SU-DHL-6 (cell line): Measurements from ENCODE around the gene SH3BP2.

ENCODE experiments used
- H2AFZ ChIP-seq: fragments of 200-600 bp; sonication (generic); 2 replicates; pipeline ENCODE4 v1.6.1; 2014; ENCODE audit warnings: low read depth, mild to moderate bottlenecking, moderate library complexity, mixed read lengths, antibody characterized with exemption, low read length; ENCODE audit not compliant: severe bottlenecking
- H3F3A ChIP-seq: fragments of 200-600 bp; shearing (Covaris generic); 2 replicates; pipeline ENCODE4 v1.6.0; 2016; ENCODE audit warnings: antibody characterized with exemption, mild to moderate bottlenecking; ENCODE audit not compliant: insufficient read depth
- H3K27ac ChIP-seq: fragments of 200-600 bp; sonication (generic); 2 replicates; pipeline ENCODE4 v1.5.1; 2016; ENCODE audit warnings: low read depth, mild to moderate bottlenecking, low read length, moderate library complexity, mixed read lengths
- H3K27me3 ChIP-seq: fragments of 200-600 bp; sonication (generic), shearing (Covaris generic); 2 replicates; pipeline ENCODE4 v1.6.0; 2014; ENCODE audit warnings: mild to moderate bottlenecking, low read length
- H3K36me3 ChIP-seq: fragments of 200-600 bp; sonication (generic); 2 replicates; pipeline ENCODE4 v1.6.1; 2014; ENCODE audit warnings: mild to moderate bottlenecking, low read length, mixed read lengths
- H3K4me2 ChIP-seq: fragments of 300-600, 200-600 bp; shearing (Covaris generic), sonication (generic); 2 replicates; pipeline ENCODE4 v1.6.0; 2014; ENCODE audit warnings: low read length, low read depth, mild to moderate bottlenecking; ENCODE audit not compliant: poor library complexity, severe bottlenecking
- H3K4me3 ChIP-seq: fragments of 200-600 bp; sonication (generic); 2 replicates; pipeline ENCODE4 v1.5.1; 2014; ENCODE audit warnings: antibody characterized with exemption, low read length, mild to moderate bottlenecking, mixed read lengths; ENCODE audit not compliant: insufficient read depth, poor library complexity, severe bottlenecking
- H3K79me2 ChIP-seq: fragments of 200-600 bp; sonication (generic); 2 replicates; pipeline ENCODE4 v1.6.1; 2014; ENCODE audit warnings: mild to moderate bottlenecking, low read length, moderate library complexity; ENCODE audit not compliant: insufficient read depth
- H3K9ac ChIP-seq: fragments of 200-600 bp; sonication (generic); 2 replicates; pipeline ENCODE4 v1.7.0; 2014; ENCODE audit warnings: mild to moderate bottlenecking, low read length
- H3K9me2 ChIP-seq: fragments of 200-600 bp; sonication (generic); replicated peaks from 2 replicates; pipeline ENCODE4 v1.6.1; 2014; ENCODE audit warnings: low read length; ENCODE audit not compliant: insufficient read depth
- H3K9me3 ChIP-seq: fragments of 200-600 bp; sonication (generic); 2 replicates; pipeline ENCODE4 v1.6.1; 2014; ENCODE audit warnings: low read length, mixed read lengths; ENCODE audit not compliant: insufficient read depth
- H4K20me1 ChIP-seq: fragments of 200-600 bp; sonication (generic); 2 replicates; pipeline ENCODE4 v1.6.1; 2014; ENCODE audit warnings: low read depth, mild to moderate bottlenecking, antibody characterized with exemption, low read length, moderate library complexity, mixed read lengths
- EZH2phosphoT487 ChIP-seq: fragments of 200-600 bp; sonication (generic), shearing (Covaris generic); conservative IDR thresholded peaks from 2 replicates; pipeline ENCODE4 v1.6.1; 2018; ENCODE audit warnings: mild to moderate bottlenecking, antibody characterized with exemption, low read length, moderate library complexity, mixed read lengths
- TF ChIP-seq, protein P1 (sequence below): fragments of 200-600 bp; sonication (generic); IDR thresholded peaks from one replicate; pipeline ENCODE4 v1.5.1; 2017; ENCODE audit warnings: antibody characterized with exemption, mild to moderate bottlenecking, low read length, moderate library complexity; ENCODE audit not compliant: insufficient read depth, poor library complexity, severe bottlenecking

SH3BP2 gene

DNA sequence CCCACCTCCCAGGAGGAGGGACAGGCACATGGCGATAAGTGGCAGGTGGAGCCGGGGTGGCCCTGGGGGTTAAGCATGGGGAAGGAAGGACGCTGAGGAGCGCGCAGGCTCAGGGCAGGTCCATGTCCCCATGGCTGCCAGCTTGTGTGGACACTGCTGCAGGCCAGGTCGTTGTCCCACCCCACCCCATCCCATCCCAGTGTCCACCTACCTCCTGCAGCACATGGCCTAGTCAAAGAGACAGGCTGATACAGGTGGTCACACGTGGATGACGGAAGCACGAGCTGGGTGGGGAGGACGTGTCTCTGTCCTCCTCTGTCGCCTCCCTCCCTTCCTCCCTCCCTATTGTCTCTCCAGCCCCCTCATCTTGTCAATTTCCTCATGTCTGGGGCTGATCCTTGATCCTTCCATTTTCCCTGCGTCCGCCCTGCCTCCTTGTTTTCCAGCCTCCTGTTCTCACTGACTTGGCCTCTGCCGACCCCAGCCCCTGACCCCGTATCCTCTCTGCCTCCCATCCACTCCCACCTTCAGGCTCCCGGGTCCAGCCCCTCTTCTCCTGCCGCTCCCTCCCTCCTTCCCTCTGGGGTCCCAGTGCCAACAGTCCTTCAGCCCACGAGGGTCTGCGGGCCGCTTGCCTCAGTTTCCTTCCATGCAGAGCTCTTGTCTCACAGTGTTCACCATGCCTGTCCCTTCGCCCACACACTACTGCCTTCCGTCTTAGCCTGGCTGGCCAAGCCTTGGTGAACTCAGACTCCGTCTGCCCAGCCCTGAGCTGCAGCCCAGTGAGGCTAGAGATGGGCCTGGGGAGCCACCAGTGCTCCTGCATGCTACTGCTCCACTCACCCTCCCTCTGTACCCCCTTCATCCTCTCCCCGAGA is 35.2 kb downstream of the SH3BP2 start:
- Histone ChIP-seq H3F3A (no peaks in the 10 kb centered on the region), H3K9ac (no peak overlapping the region), H3K9me3 (no peaks in the 10 kb centered on the region), H3K79me2 (no peaks in the 10 kb centered on the region), H3K27me3 (no peaks in the 10 kb centered on the region), H3K4me3 (no peak overlapping the region), H3K36me3 (no peaks in the 10 kb centered on the region), H3K4me2 (no peak overlapping the region), H4K20me1 (no peaks in the 10 kb centered on the region), H3K27ac (no peak overlapping the region), H3K9me2 (no peaks in the 10 kb centered on the region), H2AFZ (no peak overlapping the region)
- TF ChIP-seq, protein P1, sequence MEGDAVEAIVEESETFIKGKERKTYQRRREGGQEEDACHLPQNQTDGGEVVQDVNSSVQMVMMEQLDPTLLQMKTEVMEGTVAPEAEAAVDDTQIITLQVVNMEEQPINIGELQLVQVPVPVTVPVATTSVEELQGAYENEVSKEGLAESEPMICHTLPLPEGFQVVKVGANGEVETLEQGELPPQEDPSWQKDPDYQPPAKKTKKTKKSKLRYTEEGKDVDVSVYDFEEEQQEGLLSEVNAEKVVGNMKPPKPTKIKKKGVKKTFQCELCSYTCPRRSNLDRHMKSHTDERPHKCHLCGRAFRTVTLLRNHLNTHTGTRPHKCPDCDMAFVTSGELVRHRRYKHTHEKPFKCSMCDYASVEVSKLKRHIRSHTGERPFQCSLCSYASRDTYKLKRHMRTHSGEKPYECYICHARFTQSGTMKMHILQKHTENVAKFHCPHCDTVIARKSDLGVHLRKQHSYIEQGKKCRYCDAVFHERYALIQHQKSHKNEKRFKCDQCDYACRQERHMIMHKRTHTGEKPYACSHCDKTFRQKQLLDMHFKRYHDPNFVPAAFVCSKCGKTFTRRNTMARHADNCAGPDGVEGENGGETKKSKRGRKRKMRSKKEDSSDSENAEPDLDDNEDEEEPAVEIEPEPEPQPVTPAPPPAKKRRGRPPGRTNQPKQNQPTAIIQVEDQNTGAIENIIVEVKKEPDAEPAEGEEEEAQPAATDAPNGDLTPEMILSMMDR, result no peak
- no peak for TF ChIP-seq EZH2phosphoT487

DNA sequence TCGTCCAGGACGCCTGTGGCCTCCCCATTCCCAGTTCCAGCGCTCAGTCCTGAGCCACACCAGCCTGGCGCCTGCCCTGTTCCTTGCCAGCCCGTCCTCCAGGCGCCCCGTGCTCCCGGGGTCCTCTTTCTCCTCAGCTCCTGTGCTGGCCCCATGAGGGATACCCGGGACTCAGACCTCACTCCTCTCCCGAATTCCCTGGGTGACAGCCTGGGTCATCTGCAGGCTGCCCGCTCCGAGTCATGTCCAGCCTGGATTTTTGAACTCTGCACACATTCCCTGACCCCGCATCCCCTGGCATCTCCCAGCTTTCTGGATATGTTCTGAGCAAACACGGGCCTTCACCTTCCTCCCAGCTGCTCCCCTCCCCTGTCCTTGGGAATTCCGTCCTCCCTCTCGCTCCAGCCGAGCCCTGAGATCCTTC is 35.9 kb downstream of the SH3BP2 start:
- no peak for TF ChIP-seq EZH2phosphoT487
- TF ChIP-seq, protein P1, result no peak
- no peaks in the 10 kb centered on the region for H3K79me2 ChIP-seq
- no peak overlapping the region for H3K4me2 ChIP-seq
- H3K9me2 ChIP-seq, result no peaks in the 10 kb centered on the region
- no peaks in the 10 kb centered on the region for H3K9me3 ChIP-seq
- H4K20me1 ChIP-seq, result no peaks in the 10 kb centered on the region
- H3K4me3 ChIP-seq, result no peak overlapping the region
- H2AFZ ChIP-seq, result no peak overlapping the region
- H3K27ac ChIP-seq, result no peak overlapping the region
- H3K27me3 ChIP-seq, result no peaks in the 10 kb centered on the region
- no peak overlapping the region for H3K9ac ChIP-seq
- no peaks in the 10 kb centered on the region for H3K36me3 ChIP-seq
- no peaks in the 10 kb centered on the region for H3F3A ChIP-seq

DNA sequence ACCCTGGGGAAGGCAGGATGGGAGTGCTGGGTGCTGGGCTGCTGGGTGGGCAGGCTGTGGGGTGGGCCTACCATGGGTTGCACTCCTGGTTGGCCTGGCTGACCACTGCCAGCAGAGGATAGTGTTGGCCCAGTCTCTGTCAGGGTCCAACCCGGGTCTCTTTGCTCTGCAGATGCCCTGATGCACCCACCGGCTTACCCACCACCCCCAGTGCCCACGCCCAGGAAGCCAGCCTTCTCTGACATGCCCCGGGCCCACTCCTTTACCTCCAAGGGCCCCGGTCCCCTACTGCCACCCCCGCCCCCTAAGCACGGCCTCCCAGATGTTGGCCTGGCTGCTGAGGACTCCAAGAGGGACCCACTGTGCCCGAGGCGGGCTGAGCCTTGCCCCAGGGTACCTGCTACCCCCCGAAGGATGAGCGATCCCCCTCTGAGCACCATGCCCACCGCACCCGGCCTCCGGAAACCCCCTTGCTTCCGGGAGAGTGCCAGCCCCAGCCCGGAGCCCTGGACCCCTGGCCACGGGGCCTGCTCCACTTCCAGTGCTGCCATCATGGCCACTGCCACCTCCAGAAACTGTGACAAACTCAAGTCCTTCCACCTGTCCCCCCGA is 36.5 kb downstream of the SH3BP2 start:
- Histone ChIP-seq H3K9me3 (no peaks in the 10 kb centered on the region), H3K4me2 (no peak overlapping the region), H3K4me3 (no peak overlapping the region), H3K9me2 (no peaks in the 10 kb centered on the region), H3K79me2 (no peaks in the 10 kb centered on the region), H2AFZ (no peak overlapping the region), H3K27ac (no peak overlapping the region), H4K20me1 (no peaks in the 10 kb centered on the region), H3K27me3 (no peaks in the 10 kb centered on the region), H3K9ac (no peak overlapping the region), H3F3A (no peaks in the 10 kb centered on the region), H3K36me3 (no peaks in the 10 kb centered on the region)
- TF ChIP-seq, protein P1, result no peak
- no peak for TF ChIP-seq EZH2phosphoT487
